Activated CD8-positive, alpha-beta T cell treated with anti-CD3 and anti-CD28 coated beads, Interleukin-2, amount 10 ng/mL, durations not matched to agents 7 days and 5 days (primary cell): ENCODE data around the gene HIVEP3. TPM values are rescaled to one million over a fixed set of nuclear protein-coding genes. Genes with fewer than 3 reads are reported as not detected.

Experiments
- ATAC-seq: fragments of 150-1000 bp; cut with Tn5 transposase; one replicate; pipeline ENCODE4 v1.10.0; 2021; ENCODE audit warnings: moderate library complexity
- CTCF ChIA-PET: fragments of 350-600 bp; sonication (Branson Sonifier 250); formaldehyde crosslinking; loops from one replicate; lab custom pipeline; 2021; ENCODE audit warnings: antibody characterized with exemption; lab: Charles Lee
- POLR2A ChIA-PET: fragments of 350-600 bp; sonication (Branson Sonifier 250); formaldehyde crosslinking; loops from one replicate; lab custom pipeline; 2021; ENCODE audit warnings: antibody characterized with exemption; lab: Charles Lee
- DNase-seq: peaks from one replicate; pipeline ENCODE4 v3.0.0-alpha.2; 2020
- H3K27ac Mint-ChIP-seq: one replicate; pipeline ENCODE4 v1.8.0; 2021; ENCODE audit warnings: mild to moderate bottlenecking, mixed read lengths
- H3K27me3 Mint-ChIP-seq: one replicate; pipeline ENCODE4 v1.8.0; 2021; ENCODE audit warnings: low read depth, mixed read lengths
- H3K36me3 Mint-ChIP-seq: one replicate; pipeline ENCODE4 v1.8.0; 2021; ENCODE audit warnings: low read depth, mixed read lengths
- H3K4me1 Mint-ChIP-seq: one replicate; pipeline ENCODE4 v1.8.0; 2021; ENCODE audit warnings: low read depth, mixed read lengths
- H3K4me3 Mint-ChIP-seq: one replicate; pipeline ENCODE4 v1.8.0; 2021; ENCODE audit warnings: mild to moderate bottlenecking, mixed read lengths
- H3K9me3 Mint-ChIP-seq: one replicate; pipeline ENCODE4 v1.8.0; 2022; ENCODE audit warnings: mixed read lengths; ENCODE audit not compliant: insufficient read depth
- total RNA-seq, 2 experiments: library from RNA; stranded (reverse); gene quantifications; one replicate each; pipeline ENCODE4 v1.2.3, GENCODE V29; 2021

HIVEP3 gene
- total RNA-seq, 2 experiments from 2014 or later, result 10.8 to 11.8 TPM

DNA sequence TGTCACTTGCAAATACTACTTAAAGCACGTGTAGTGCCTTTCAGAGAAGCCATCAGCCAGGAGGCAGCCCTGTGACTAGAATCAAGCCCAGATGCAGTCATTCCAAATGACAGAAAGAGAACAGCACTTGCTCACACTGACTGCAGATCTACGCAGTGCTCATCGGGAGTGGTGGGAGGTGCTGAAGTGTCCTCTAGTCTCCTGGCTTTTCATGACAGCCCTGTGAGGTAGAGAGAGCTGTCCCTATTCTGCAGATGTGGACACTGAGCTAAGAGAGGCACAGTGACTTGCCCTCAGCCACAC is 371.9 kb downstream of the HIVEP3 start:
- Mint-ChIP-seq H3K4me1 (no peaks in the 10 kb centered on the region), H3K27ac (no peak overlapping the region), H3K4me3 (no peak overlapping the region), H3K9me3 (no peaks in the 10 kb centered on the region), H3K36me3 (peaks cover 6% of the 10 kb centered on the region), H3K27me3 (no peaks in the 10 kb centered on the region)
- ATAC-seq (no peak), DNase-seq (no peak)
- POLR2A ChIA-PET, result no interaction called here
- CTCF ChIA-PET, result interaction anchor here (0.5 to 1.0 kb wide), 2 partner anchors 264 to 814 kb away, joined by 3 read pairs; no protein-coding TSS in a partner anchor

DNA sequence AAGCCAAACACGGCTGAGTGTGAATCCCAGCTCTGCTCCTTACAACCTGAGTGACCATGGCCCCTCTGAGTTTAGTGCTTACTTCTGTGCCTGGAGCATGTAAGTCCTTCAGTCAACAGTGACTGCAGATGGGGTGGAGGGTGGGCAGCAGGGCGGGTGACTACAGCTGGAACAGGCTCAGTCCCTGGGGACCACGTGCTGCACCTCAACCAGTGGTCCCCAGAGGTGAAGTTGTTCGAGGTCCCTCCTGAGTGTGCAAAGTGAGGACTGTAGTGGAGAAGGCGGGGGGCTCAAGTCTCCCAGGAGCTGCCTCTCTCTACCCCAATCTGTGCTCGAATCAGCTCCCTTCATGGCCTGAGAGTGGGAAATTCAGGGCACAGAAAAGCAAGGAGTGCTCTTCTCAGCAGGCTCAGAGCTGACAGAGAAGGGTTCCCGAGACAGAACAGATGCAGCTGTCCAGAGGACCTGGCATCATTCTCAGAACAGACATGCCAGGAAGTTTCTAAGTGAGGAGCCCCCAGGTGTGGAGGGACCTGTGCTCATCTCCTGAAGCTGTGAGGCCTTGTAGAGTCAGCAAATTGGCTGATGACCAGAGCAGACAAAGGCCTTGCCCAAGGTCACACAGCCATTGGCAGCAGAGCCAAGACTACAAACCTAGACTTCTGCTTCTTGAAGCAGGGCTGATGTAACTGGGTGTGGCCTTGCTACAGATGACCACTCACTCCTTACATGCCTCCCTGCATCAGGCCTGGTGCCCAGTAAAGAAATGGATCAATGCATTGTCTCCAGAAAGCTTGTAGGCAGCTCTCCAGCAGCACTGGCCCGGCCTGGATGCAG is 372.5 kb downstream of the HIVEP3 start:
- Mint-ChIP-seq H3K36me3 (peaks cover 6% of the 10 kb centered on the region), H3K9me3 (no peaks in the 10 kb centered on the region), H3K4me1 (no peaks in the 10 kb centered on the region), H3K4me3 (no peak overlapping the region), H3K27ac (no peak overlapping the region), H3K27me3 (no peaks in the 10 kb centered on the region)
- ATAC-seq (no peak), DNase-seq (no peak)
- ChIA-PET CTCF (interaction anchor here (0.5 to 1.0 kb wide), 2 partner anchors 264 to 814 kb away, joined by 3 read pairs; no protein-coding TSS in a partner anchor), POLR2A (no interaction called here)

- Mint-ChIP-seq H3K4me3 (no peak overlapping the region), H3K9me3 (no peaks in the 10 kb centered on the region), H3K27ac (no peak overlapping the region), H3K27me3 (no peaks in the 10 kb centered on the region), H3K4me1 (peaks cover 2% of the 10 kb centered on the region), H3K36me3 (peaks cover 6% of the 10 kb centered on the region)
- ChIA-PET CTCF (interaction anchor here (1.5 kb wide), 2 partner anchors 19 to 50 kb away, joined by 3 to 5 read pairs; no protein-coding TSS in a partner anchor), POLR2A (no interaction called here)
- ATAC-seq (no peak), DNase-seq (no peak)
Measured at GRCh38 chr1:41542196-41542930, 376.4 kb downstream of the HIVEP3 start.

DNA sequence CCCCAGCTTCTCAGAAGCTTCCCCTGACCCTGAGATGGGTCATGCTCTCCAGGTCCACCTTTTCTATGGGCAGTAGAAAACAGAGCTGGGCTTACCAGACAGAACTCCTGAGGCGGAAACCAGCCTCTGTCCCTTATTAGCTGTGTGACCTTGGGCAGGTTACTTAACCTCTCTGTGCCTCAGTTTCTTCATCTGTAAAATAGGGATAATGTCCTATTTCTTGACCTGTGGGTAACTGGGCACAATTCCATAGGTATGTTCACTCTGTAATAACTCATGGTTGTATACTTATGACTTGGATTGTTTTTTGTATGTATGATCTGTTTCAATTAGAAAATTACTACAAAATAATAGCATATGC is 377.1 kb downstream of the HIVEP3 start:
- Mint-ChIP-seq H3K27ac (no peak overlapping the region), H3K36me3 (peaks cover 6% of the 10 kb centered on the region), H3K27me3 (no peaks in the 10 kb centered on the region), H3K9me3 (no peaks in the 10 kb centered on the region), H3K4me1 (peaks cover 2% of the 10 kb centered on the region), H3K4me3 (no peak overlapping the region)
- ChIA-PET POLR2A (no interaction called here), CTCF (interaction anchor here (1.5 kb wide), 2 partner anchors 20 to 49 kb away, joined by 3 to 5 read pairs; no protein-coding TSS in a partner anchor)
- ATAC-seq (no peak), DNase-seq (no peak)

DNA sequence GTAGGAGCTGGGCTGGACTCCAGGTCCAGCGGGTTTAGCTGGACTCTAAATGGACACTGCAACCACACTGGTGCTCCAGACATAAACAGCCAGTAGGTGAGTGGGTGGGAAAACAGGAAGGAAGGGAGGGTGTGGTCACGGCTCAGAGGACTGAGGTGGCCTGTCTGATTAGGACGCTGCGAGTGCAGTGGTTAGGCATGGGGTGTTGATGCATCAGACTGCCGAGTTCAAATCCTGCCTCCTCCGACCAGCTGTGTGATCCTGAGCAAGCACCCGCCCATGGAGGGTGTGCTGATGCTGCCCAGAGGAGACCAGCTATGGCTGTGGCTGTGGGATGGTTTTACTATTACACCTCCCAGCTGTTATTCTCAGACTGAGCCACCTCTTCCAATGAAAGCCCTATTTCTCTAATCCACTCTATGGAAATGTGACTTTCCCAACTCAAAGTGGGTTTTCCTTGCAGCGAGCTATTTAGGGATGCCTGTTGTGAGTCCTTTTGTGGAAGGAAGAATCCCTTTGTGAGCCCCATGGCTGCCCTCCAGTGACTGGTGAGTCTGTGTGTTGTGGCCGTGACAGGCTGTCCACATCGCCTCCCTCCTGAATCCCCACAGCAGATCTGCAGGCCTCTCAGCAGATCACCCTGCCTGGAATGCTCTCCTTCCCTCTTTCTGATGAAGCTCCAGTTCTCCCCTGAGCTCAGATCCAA is 377.7 kb downstream of the HIVEP3 start:
- H3K36me3 Mint-ChIP-seq, result peaks cover 6% of the 10 kb centered on the region
- no peak for ATAC-seq
- POLR2A ChIA-PET, result no interaction called here
- DNase-seq, result no peak
- H3K27ac Mint-ChIP-seq, result no peak overlapping the region
- no peaks in the 10 kb centered on the region for H3K27me3 Mint-ChIP-seq
- no peaks in the 10 kb centered on the region for H3K9me3 Mint-ChIP-seq
- H3K4me3 Mint-ChIP-seq, result no peak overlapping the region
- peaks cover 2% of the 10 kb centered on the region for H3K4me1 Mint-ChIP-seq
- CTCF ChIA-PET, result interaction anchor here (1.5 kb wide), 2 partner anchors 20 to 48 kb away, joined by 3 to 5 read pairs; no protein-coding TSS in a partner anchor

GRCh38 chr1:41539999-41540398 is 378.7 kb downstream of the HIVEP3 start:
- H3K9me3 Mint-ChIP-seq, result no peaks in the 10 kb centered on the region
- peaks cover 6% of the 10 kb centered on the region for H3K36me3 Mint-ChIP-seq
- no peak overlapping the region for H3K4me3 Mint-ChIP-seq
- no peaks in the 10 kb centered on the region for H3K27me3 Mint-ChIP-seq
- H3K27ac Mint-ChIP-seq, result no peak overlapping the region
- no peak for ATAC-seq
- DNase-seq, result no peak
- CTCF ChIA-PET, result no interaction called here
- POLR2A ChIA-PET, result no interaction called here
- peaks cover 2% of the 10 kb centered on the region for H3K4me1 Mint-ChIP-seq

DNA sequence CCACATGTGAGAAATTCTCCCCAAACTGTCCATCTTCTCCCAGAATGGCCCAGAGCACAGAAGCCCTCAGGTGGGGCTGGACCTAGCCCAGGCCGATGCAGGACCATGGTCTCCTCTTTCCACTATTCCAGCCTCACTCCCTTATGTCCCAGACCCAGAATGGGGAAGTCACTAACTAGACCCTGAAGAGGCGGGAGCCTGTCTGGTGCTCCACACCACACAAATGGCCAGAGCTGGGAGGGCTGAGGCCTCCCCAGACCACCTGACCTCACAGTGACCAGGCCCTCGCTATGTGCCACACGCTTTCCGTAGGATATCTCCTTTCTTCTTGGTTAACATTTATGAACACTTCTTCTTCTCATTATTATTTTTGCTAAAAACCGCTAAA is 379.3 kb downstream of the HIVEP3 start:
- H3K27me3 Mint-ChIP-seq, result no peaks in the 10 kb centered on the region
- H3K27ac Mint-ChIP-seq, result no peak overlapping the region
- CTCF ChIA-PET, result no interaction called here

DNA sequence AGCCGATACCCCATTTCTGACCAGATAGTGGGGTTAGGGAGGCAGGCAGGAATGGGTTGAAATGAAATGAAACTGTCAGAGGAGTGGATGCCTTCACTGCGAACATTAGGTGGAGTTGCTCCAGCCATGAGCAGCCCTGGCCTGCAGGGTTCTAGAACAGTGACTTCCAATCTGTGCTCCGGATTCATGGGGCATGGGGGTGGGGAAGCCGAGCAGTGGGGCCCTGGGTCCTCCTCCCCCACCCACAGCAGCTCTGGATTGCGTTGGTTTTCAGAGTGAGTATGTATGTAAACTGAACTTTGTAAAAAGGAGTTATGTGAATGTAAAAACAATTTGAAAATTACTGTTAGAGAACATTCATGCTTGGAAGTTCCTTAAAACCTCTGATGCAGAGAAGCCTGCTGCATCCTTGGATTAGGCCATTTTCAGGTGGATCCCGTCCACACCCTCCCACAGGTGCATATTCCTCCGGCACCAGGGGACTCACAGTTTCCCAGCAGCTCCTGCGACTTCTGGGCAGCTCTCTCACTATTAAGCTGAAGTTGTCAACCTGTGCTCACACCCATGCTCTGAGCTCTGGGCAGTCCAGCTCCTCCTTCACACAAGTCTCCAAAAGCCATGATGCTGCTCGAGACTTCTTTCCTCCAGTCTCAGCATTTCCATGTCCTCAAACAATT is 379.8 kb downstream of the HIVEP3 start:
- ATAC-seq (no peak), DNase-seq (no peak)
- POLR2A ChIA-PET, result no interaction called here
- CTCF ChIA-PET, result interaction anchor here (0.6 kb wide), 1 partner anchor 189 kb away, joined by 3 read pairs; no protein-coding TSS in a partner anchor
- no peak overlapping the region for H3K4me3 Mint-ChIP-seq
- peaks cover 5% of the 10 kb centered on the region for H3K36me3 Mint-ChIP-seq
- peaks cover 2% of the 10 kb centered on the region for H3K4me1 Mint-ChIP-seq
- no peaks in the 10 kb centered on the region for H3K27me3 Mint-ChIP-seq
- no peak overlapping the region for H3K27ac Mint-ChIP-seq
- H3K9me3 Mint-ChIP-seq, result no peaks in the 10 kb centered on the region

More for the DNA sequence above, 379.3 kb downstream of the HIVEP3 start:
- peaks cover 6% of the 10 kb centered on the region for H3K36me3 Mint-ChIP-seq
- H3K4me3 Mint-ChIP-seq, result no peak overlapping the region
- H3K9me3 Mint-ChIP-seq, result no peaks in the 10 kb centered on the region
- H3K4me1 Mint-ChIP-seq, result peaks cover 2% of the 10 kb centered on the region
- DNase-seq, result no peak
- ATAC-seq, result no peak
- POLR2A ChIA-PET, result no interaction called here

- Mint-ChIP-seq H3K4me3 (no peak overlapping the region), H3K4me1 (peaks cover 2% of the 10 kb centered on the region), H3K27ac (no peak overlapping the region), H3K27me3 (no peaks in the 10 kb centered on the region), H3K9me3 (no peaks in the 10 kb centered on the region), H3K36me3 (no peaks in the 10 kb centered on the region)
- CTCF ChIA-PET, result no interaction called here
- no peak for DNase-seq
- no peak for ATAC-seq
- POLR2A ChIA-PET, result no interaction called here
Measured at GRCh38 chr1:41537788-41538351, 380.9 kb downstream of the HIVEP3 start.

DNA sequence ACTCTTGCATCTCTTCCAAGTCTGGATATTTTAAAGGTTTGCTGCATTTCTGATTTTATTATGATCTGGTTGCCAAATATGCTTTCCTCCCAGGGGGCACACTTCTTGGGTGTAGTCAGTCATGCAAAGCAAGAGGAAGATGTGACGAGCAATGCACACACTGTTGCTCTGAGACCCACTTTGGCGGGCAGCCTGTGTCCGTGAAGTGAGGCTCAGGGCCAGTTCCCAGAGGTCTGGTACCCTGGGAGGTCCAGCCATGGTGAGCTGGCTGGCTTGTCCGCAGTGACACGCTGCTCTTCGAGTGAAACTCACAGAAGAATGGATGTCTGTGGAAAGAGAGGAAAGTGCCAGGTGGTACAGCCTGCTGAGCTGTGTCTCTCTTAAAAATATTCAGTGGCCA is 381.5 kb downstream of the HIVEP3 start:
- ChIA-PET POLR2A (no interaction called here), CTCF (no interaction called here)
- Mint-ChIP-seq H3K9me3 (no peaks in the 10 kb centered on the region), H3K27me3 (no peaks in the 10 kb centered on the region), H3K27ac (no peak overlapping the region), H3K36me3 (no peaks in the 10 kb centered on the region), H3K4me3 (no peak overlapping the region), H3K4me1 (peaks cover 2% of the 10 kb centered on the region)
- ATAC-seq (no peak), DNase-seq (no peak)

DNA sequence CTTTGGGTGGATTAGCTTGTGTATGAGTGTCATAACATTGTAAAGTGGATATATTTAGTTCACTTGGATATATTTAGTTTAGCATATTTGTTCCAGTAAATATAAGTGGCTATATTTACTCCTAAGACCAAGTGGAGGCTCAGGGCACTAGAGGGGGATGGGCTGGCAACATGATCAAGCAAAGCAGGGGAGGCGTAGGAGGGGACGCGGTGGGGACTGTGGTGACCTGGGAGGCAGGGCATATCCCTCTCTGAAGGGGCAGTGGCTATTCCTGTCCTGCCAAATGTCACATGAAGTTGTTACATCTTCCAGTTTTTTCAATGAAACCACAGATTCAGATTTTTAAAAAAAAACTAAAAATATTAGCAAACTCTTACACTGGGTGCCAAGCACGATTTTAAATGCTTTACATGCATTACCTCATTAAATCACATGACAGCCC is 382.3 kb downstream of the HIVEP3 start:
- Mint-ChIP-seq H3K4me3 (no peak overlapping the region), H3K36me3 (no peaks in the 10 kb centered on the region), H3K4me1 (peaks cover 2% of the 10 kb centered on the region), H3K27me3 (no peaks in the 10 kb centered on the region), H3K27ac (no peak overlapping the region), H3K9me3 (no peaks in the 10 kb centered on the region)
- POLR2A ChIA-PET, result no interaction called here
- ATAC-seq (no peak), DNase-seq (no peak)
- CTCF ChIA-PET, result no interaction called here
